Endodermal cell (in vitro differentiated cells): ENCODE measurements around the gene RPL21. TPM values are rescaled to one million over a fixed set of nuclear protein-coding genes. Genes with fewer than 3 reads are reported as not detected.

Source experiments
- DNase-seq: peaks from one replicate; pipeline ENCODE4 v3.0.0-alpha.2; 2017
- H3K27ac ChIP-seq: 2 replicates; pipeline ENCODE4 v1.5.1; 2013; ENCODE audit warnings: mild to moderate bottlenecking, low read depth, low read length, moderate library complexity
- H3K27me3 ChIP-seq: 2 replicates; pipeline ENCODE4 v1.6.1; 2013; ENCODE audit warnings: mild to moderate bottlenecking, low read length, moderate library complexity; ENCODE audit not compliant: insufficient read depth, control insufficient read depth, poor library complexity, severe bottlenecking
- H3K36me3 ChIP-seq: 2 replicates; pipeline ENCODE4 v1.7.0; 2013; ENCODE audit warnings: mild to moderate bottlenecking, low read length, moderate library complexity; ENCODE audit not compliant: control insufficient read depth, insufficient read depth
- H3K4me1 ChIP-seq: one replicate; pipeline ENCODE4 v1.7.0; 2013; ENCODE audit warnings: low read length; ENCODE audit not compliant: control insufficient read depth, insufficient read depth
- H3K4me3 ChIP-seq: 2 replicates; pipeline ENCODE4 v1.5.1; 2013; ENCODE audit warnings: mild to moderate bottlenecking, low read length, moderate library complexity
- H3K9ac ChIP-seq: 2 replicates; pipeline ENCODE4 v1.6.1; 2013; ENCODE audit warnings: mild to moderate bottlenecking, low read length, moderate library complexity; ENCODE audit not compliant: poor library complexity, severe bottlenecking; ENCODE audit errors: extremely low read depth
- H3K9me3 ChIP-seq: 2 replicates; pipeline ENCODE4 v1.6.1; 2013; ENCODE audit warnings: mild to moderate bottlenecking, low read length, moderate library complexity; ENCODE audit not compliant: control insufficient read depth
- H3K27ac Mint-ChIP-seq: 2 replicates; pipeline ENCODE4 v1.8.0; 2020; ENCODE audit warnings: mixed read lengths
- H3K27me3 Mint-ChIP-seq: 2 replicates; pipeline ENCODE4 v1.8.0; 2021; ENCODE audit warnings: mild to moderate bottlenecking, mixed read lengths; ENCODE audit not compliant: insufficient read depth
- H3K36me3 Mint-ChIP-seq: 2 replicates; pipeline ENCODE4 v1.8.0; 2020; ENCODE audit warnings: low read depth, mixed read lengths
- H3K4me1 Mint-ChIP-seq: 2 replicates; pipeline ENCODE4 v1.8.0; 2020; ENCODE audit warnings: mixed read lengths
- H3K4me3 Mint-ChIP-seq: 2 replicates; pipeline ENCODE4 v1.8.0; 2020; ENCODE audit warnings: mild to moderate bottlenecking, moderate library complexity, mixed read lengths
- H3K9me3 Mint-ChIP-seq: 2 replicates; pipeline ENCODE4 v1.8.0; 2020; ENCODE audit warnings: mild to moderate bottlenecking, mixed read lengths
- WGBS, 2 experiments: methylation state at CpG; one replicate each; pipeline versions ENCODE4 v1.1.5 to v1.1.7; 2013; ENCODE audit warnings: missing lambda C conversion rate in 2 of 2, mixed read lengths in 1 of 2; ENCODE audit not compliant: insufficient coverage in 1 of 2, insufficient read length in 1 of 2; 5-methylcytosine and 5-hydroxymethylcytosine counted together
- total RNA-seq, 2 donors: library from RNA; stranded (reverse); fragmentation: NEBNext Ultra II Directional in 1 of 2; extraction: Animal tissue kit (Norgen Biotek cat#: 25700) in 1 of 2; gene quantifications; 2 replicates in 1 of 2; 3 replicates in 1 of 2; pipeline ENCODE4 v1.2.1, GENCODE V29; 2021
- TF ChIP-seq, protein P1 (sequence below): fragments of 200-600 bp; sonication (generic); conservative IDR thresholded peaks from 2 replicates; pipeline ENCODE4 v1.5.0; 2021; ENCODE audit warnings: antibody characterized with exemption, mild to moderate bottlenecking

RPL21 gene
- total RNA-seq, 2 donors from 2014 or later, result 882 to 975 TPM

DNA sequence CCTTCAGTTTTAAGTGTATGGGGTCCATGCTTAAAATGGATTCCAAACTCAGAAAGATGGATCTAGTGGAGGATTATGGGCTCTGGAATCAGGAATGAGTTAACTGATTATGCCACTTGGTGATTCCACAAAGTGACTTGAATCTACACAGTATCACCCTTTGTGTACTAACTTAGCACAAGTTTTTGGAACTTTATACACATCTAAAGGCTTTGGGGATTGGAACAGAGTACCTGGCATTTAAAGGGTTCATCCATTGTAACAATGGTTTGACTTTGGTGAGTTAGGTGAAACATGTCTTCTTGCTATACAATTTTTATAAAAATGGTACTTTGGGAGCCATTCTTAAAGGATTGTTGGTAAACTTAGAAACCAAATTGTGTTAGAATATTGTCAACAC lies 1.1 kb downstream of the RPL21 start:
- H3K9me3 ChIP-seq, result no peaks in the 10 kb centered on the region
- Mint-ChIP-seq H3K4me1 (peaks cover 19% of the 10 kb centered on the region), H3K27me3 (no peaks in the 10 kb centered on the region), H3K9me3 (no peaks in the 10 kb centered on the region), H3K27ac (peak overlapping the region; percentile 100), H3K36me3 (peaks cover 44% of the 10 kb centered on the region), H3K4me3 (peak overlapping the region; percentile 95)
- H3K4me1 ChIP-seq, result no peaks in the 10 kb centered on the region
- H3K27me3 ChIP-seq, result no peaks in the 10 kb centered on the region
- TF ChIP-seq, protein P1, sequence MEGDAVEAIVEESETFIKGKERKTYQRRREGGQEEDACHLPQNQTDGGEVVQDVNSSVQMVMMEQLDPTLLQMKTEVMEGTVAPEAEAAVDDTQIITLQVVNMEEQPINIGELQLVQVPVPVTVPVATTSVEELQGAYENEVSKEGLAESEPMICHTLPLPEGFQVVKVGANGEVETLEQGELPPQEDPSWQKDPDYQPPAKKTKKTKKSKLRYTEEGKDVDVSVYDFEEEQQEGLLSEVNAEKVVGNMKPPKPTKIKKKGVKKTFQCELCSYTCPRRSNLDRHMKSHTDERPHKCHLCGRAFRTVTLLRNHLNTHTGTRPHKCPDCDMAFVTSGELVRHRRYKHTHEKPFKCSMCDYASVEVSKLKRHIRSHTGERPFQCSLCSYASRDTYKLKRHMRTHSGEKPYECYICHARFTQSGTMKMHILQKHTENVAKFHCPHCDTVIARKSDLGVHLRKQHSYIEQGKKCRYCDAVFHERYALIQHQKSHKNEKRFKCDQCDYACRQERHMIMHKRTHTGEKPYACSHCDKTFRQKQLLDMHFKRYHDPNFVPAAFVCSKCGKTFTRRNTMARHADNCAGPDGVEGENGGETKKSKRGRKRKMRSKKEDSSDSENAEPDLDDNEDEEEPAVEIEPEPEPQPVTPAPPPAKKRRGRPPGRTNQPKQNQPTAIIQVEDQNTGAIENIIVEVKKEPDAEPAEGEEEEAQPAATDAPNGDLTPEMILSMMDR, result no peak
- DNase-seq, result no peak
- peaks cover 49% of the 10 kb centered on the region for H3K36me3 ChIP-seq
- H3K9ac ChIP-seq, result peak overlapping the region; percentile 95
- H3K4me3 ChIP-seq, result peak overlapping the region; percentile 96
- no peak overlapping the region for H3K27ac ChIP-seq

DNA sequence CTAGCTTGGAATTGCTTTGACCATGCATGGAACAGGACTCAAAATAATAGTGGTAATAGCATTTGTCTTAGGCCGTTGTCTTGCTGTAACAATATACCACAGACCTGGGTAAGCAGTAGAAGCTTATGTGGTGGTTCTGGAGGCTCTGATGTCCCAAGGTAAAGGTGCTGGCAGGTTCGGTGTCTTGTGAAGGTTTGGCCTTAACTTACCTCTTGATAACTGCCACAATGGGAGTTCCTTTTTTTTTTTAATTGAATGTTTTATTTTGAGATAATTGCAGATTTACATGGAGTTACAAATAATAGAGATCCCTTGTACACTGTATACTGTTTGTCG lies 5.8 kb downstream of the RPL21 start:
- H3K9me3 Mint-ChIP-seq, result no peaks in the 10 kb centered on the region
- DNase-seq, result no peak
- no peaks in the 10 kb centered on the region for H3K4me1 ChIP-seq
- 94 to 100% methylated on average over 2 to 3 of the region's 3 CpGs for WGBS, 2 experiments
- no peak overlapping the region for H3K27ac ChIP-seq
- peaks cover 16% of the 10 kb centered on the region for H3K4me1 Mint-ChIP-seq
- no peaks in the 10 kb centered on the region for H3K27me3 ChIP-seq
- no peak overlapping the region for H3K9ac ChIP-seq
- no peaks in the 10 kb centered on the region for H3K27me3 Mint-ChIP-seq
- peaks cover 81% of the 10 kb centered on the region for H3K36me3 ChIP-seq
- TF ChIP-seq, protein P1, result no peak
- H3K36me3 Mint-ChIP-seq, result peaks cover 65% of the 10 kb centered on the region
- H3K9me3 ChIP-seq, result no peaks in the 10 kb centered on the region
- H3K27ac Mint-ChIP-seq, result peak overlapping the region; percentile 21
- H3K4me3 Mint-ChIP-seq, result no peak overlapping the region
- no peak overlapping the region for H3K4me3 ChIP-seq

DNA sequence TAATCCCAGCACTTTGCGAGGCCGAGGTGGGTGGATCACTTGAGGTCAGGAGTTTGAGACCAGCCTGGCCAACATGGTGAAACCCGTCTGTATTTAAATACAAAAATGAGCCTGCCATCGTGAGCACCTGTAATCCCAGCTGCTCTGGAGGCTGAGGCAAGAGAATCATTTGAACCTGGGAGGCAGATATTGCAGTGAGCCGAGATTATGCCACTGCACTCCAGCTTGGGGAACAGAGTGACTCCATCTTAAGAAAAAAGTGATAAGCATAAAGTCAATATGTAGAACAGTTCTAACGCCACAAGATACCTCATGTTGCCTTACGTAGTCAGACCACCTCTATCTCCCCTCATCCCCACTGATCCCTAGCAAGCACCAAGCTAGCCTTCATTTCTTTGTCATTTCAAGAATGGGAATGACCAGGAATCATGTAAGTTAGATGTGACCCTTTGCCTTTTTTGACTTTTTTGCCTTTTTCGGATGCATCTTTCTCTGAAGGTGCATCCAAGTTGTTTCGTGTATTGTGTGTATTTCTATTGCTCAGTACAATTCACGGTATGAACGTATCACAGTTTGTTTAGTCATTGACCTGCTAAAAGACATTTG lies 6.4 kb downstream of the RPL21 start:
- Mint-ChIP-seq H3K9me3 (no peaks in the 10 kb centered on the region), H3K36me3 (peaks cover 68% of the 10 kb centered on the region), H3K27me3 (no peaks in the 10 kb centered on the region), H3K4me1 (peaks cover 14% of the 10 kb centered on the region), H3K27ac (peak overlapping the region; percentile 76), H3K4me3 (no peak overlapping the region)
- Histone ChIP-seq H3K9me3 (no peaks in the 10 kb centered on the region), H3K4me1 (no peaks in the 10 kb centered on the region), H3K4me3 (no peak overlapping the region), H3K27ac (no peak overlapping the region), H3K9ac (no peak overlapping the region), H3K27me3 (no peaks in the 10 kb centered on the region), H3K36me3 (peaks cover 79% of the 10 kb centered on the region)
- 95% methylated on average over 9 to 11 of the region's 11 CpGs for WGBS, 2 experiments
- DNase-seq, result peak; percentile 56
- TF ChIP-seq, protein P1, result no peak
